GM10248 (cell line): ENCODE results near the gene ACSS1.

Experiments
- CTCF ChIA-PET: fragments of 300-600 bp; sonication (Branson Sonifier 250); formaldehyde crosslinking; extraction: SDS; loops from one replicate; lab custom pipeline; 2021; ENCODE audit warnings: antibody characterized with exemption; lab: Yijun Ruan, JAX
- POLR2A ChIA-PET: fragments of 350-650 bp; sonication (Branson Sonifier 250); formaldehyde crosslinking; extraction: SDS; loops from one replicate; lab custom pipeline; 2020; ENCODE audit warnings: antibody characterized with exemption; lab: Yijun Ruan, JAX
- DNase-seq: peaks from one replicate; pipeline ENCODE4 v3.0.0; 2012; ENCODE audit errors: extremely low spot score
- CTCF ChIP-seq: IDR thresholded peaks from 2 replicates; pipeline ENCODE4 v1.5.1; 2012; ENCODE audit warnings: mild to moderate bottlenecking, low read depth; ENCODE audit errors: extremely low read depth, missing control alignments, control extremely low read depth

Gene ACSS1

GRCh38 chr20:25083773-25084625 lies 26.1 kb upstream of the ACSS1 start:
- TF ChIP-seq CTCF = no peak
- POLR2A ChIA-PET = no interaction called here
- CTCF ChIA-PET = interaction anchor here (1.5 kb wide), 1 partner anchor 88 kb away, joined by 4 read pairs; no protein-coding TSS in a partner anchor
- DNase-seq = no peak

GRCh38 chr20:25083141-25083772 lies 25.3 kb upstream of the ACSS1 start:
- CTCF ChIA-PET = no interaction called here
- POLR2A ChIA-PET = no interaction called here
- no peak for DNase-seq
- TF ChIP-seq CTCF = no peak

- no peak for DNase-seq
- ChIA-PET POLR2A (no interaction called here), CTCF (no interaction called here)
- TF ChIP-seq CTCF = no peak
Observed at GRCh38 chr20:25082498-25082873, 24.5 kb upstream of the ACSS1 start.

- DNase-seq = no peak
- ChIA-PET CTCF (no interaction called here), POLR2A (no interaction called here)
- TF ChIP-seq CTCF = no peak
Observed at GRCh38 chr20:25081730-25082497, 24.0 kb upstream of the ACSS1 start, which contains the start of gene VSX1. Gene VSX1 (minus strand): TSS chr20:25082141. CDS start chr20:25082096, 45 bp downstream.

- ChIA-PET POLR2A (no interaction called here), CTCF (no interaction called here)
- no peak for TF ChIP-seq CTCF
- no peak for DNase-seq
Observed at GRCh38 chr20:25081065-25081729, 23.3 kb upstream of the ACSS1 start.

GRCh38 chr20:25079171-25079570 lies 21.2 kb upstream of the ACSS1 start:
- CTCF ChIA-PET = interaction anchor here (1.1 to 3.3 kb wide), 2 partner anchors 14 to 81 kb away, joined by 3 to 9 read pairs; no protein-coding TSS in a partner anchor
- no peak for DNase-seq
- POLR2A ChIA-PET = no interaction called here
- no peak for TF ChIP-seq CTCF
